ENCODE measurements around the gene OLFML2B. TPM values are rescaled to one million over a fixed set of nuclear protein-coding genes. Genes with fewer than 3 reads are reported as not detected.

Gene OLFML2B
- total and polyA plus RNA-seq, 2 of the 4 experiments (the other 2 are of a cell fraction) = 0.36 to 0.74 TPM

GRCh38 chr1:162000053-162000420, 23.6 kb downstream of the OLFML2B start:
- no peak overlapping the region for H2AK9ac ChIP-seq (replicated peaks; ENCODE audit: low read depth, low read length, poor library complexity)
- no peak overlapping the region for H3K9ac ChIP-seq (ENCODE audit: low read depth, low read length)
- in situ Hi-C loops (cut with MboI; ENCODE audit: low sequenced_read_pairs) (no loop called here), intact Hi-C loops (cut with micrococcal nuclease) (no loop called here), dilution Hi-C loops (cut with HindIII; ENCODE audit: low sequenced_read_pairs, unreplicated experiment) (no loop called here)
- no peak overlapping the region for H3K18ac ChIP-seq (ENCODE audit: low read depth, low read length)
- H3K79me1 ChIP-seq (ENCODE audit: low read depth in 1 of 2, low read length in 2 of 2) = no peaks in the 10 kb centered on the region
- ChIA-PET POLR2A (ENCODE audit: unreplicated experiment) (interaction anchor here (0.6 kb wide), 1 partner anchor 24 kb away, joined by 4 read pairs; no protein-coding TSS in a partner anchor), CTCF (no interaction called here)
- no peaks in the 10 kb centered on the region for H3K9me1 ChIP-seq (ENCODE audit: insufficient read depth, low read length)
- no peak overlapping the region for H2BK15ac ChIP-seq (ENCODE audit: low read depth, low read length)
- H4K8ac ChIP-seq (ENCODE audit: low read depth in 2 of 2, low read length in 2 of 2) = no peak overlapping the region
- H3K4me1 ChIP-seq (ENCODE audit: control insufficient read depth, insufficient read depth, low read length) = peaks cover 7% of the 10 kb centered on the region
- H4K20me1 ChIP-seq (ENCODE audit: insufficient read depth, low read length) = no peaks in the 10 kb centered on the region
- H3K4me3 ChIP-seq (ENCODE audit: insufficient read depth, low read depth, low read length) = no peak overlapping the region
- no CpG with 5 or more reads among the region's 11 CpGs for WGBS, 2 experiments (ENCODE audit: extremely low coverage in 2 of 2, insufficient read length in 1 of 2)
- DNase-seq (no peak), ATAC-seq (ENCODE audit: low read depth) (no peak)
- no peaks in the 10 kb centered on the region for H3K36me3 ChIP-seq (ENCODE audit: control insufficient read depth, insufficient read depth, low read length)
- no peak overlapping the region for H4K5ac ChIP-seq (ENCODE audit: low read depth, low read length)
- H3K4ac ChIP-seq (ENCODE audit: low read depth, low read length) = no peak overlapping the region
- H2BK120ac ChIP-seq (ENCODE audit: low read depth, low read length) = no peak overlapping the region
- no peak overlapping the region for H2AFZ ChIP-seq (replicated peaks; ENCODE audit: low read length, poor library complexity)
- H3K27ac ChIP-seq (ENCODE audit: insufficient read depth, low read length) = no peak overlapping the region
- H2BK5ac ChIP-seq (ENCODE audit: low read depth, low read length, poor library complexity, severe bottlenecking) = no peak overlapping the region
- TF ChIP-seq MXI1 (IDR thresholded peaks at IDR 0.05; ENCODE audit: borderline replicate concordance, low read depth, low read length) (no peak), NFE2L2 (IDR thresholded peaks at IDR 0.05; ENCODE audit: low read depth, low read length) (no peak), MAFK (IDR thresholded peaks at IDR 0.05; ENCODE audit: low read depth, low read length) (no peak), BHLHE40 (IDR thresholded peaks at IDR 0.05; ENCODE audit: low read depth, low read length) (no peak), MAZ (IDR thresholded peaks at IDR 0.05; ENCODE audit: borderline replicate concordance, low read depth, low read length) (no peak)
- TF ChIP-seq, protein P1, sequence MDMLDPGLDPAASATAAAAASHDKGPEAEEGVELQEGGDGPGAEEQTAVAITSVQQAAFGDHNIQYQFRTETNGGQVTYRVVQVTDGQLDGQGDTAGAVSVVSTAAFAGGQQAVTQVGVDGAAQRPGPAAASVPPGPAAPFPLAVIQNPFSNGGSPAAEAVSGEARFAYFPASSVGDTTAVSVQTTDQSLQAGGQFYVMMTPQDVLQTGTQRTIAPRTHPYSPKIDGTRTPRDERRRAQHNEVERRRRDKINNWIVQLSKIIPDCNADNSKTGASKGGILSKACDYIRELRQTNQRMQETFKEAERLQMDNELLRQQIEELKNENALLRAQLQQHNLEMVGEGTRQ (IDR thresholded peaks at IDR 0.05; ENCODE audit: low read depth, low read length) = no peak
- H2BK20ac ChIP-seq (ENCODE audit: low read depth, low read length) = no peak overlapping the region
- H3K4me2 ChIP-seq (ENCODE audit: low read depth, low read length) = no peak overlapping the region
- no peak overlapping the region for H4K91ac ChIP-seq (ENCODE audit: insufficient read depth, low read depth, low read length)
- no peak overlapping the region for H3K56ac ChIP-seq (ENCODE audit: extremely low read depth, insufficient read depth, low read length)
- BruUV-seq (replicated peaks) = no TSS peak
- no peak overlapping the region for H2AK5ac ChIP-seq (ENCODE audit: low read depth, low read length)
- no peak overlapping the region for H3K23ac ChIP-seq (ENCODE audit: low read depth, low read length)
- H3K9me3 ChIP-seq (ENCODE audit: control insufficient read depth, insufficient read depth, low read length) = no peaks in the 10 kb centered on the region
- peaks cover 4% of the 10 kb centered on the region; the same call in 1 of the 2 replicates for H3K27me3 ChIP-seq (ENCODE audit: control insufficient read depth, insufficient read depth, low read length)
- H3K14ac ChIP-seq (replicated peaks; ENCODE audit: low read depth, low read length) = no peak overlapping the region

Data from IMR-90 (cell line).